Stimulated activated CD8-positive, alpha-beta memory T cell treated with anti-CD3 and anti-CD28 coated beads, Interleukin-4, amount 100 ng/mL, for 4 hours (primary cell): ENCODE data around the gene SRRM3.
"Not testable (repeated sequence)": the region's sequence is repeated elsewhere in the genome, so short reads cannot be mapped to it uniquely, and the experiment has no call there.

Experiments
- DNase-seq, 2 donors: peaks; one replicate each; pipeline ENCODE4 v3.0.0-alpha.2; 2020; ENCODE audit warnings: low read depth in 2 of 2, low spot score in 1 of 2

The SRRM3 gene

DNA sequence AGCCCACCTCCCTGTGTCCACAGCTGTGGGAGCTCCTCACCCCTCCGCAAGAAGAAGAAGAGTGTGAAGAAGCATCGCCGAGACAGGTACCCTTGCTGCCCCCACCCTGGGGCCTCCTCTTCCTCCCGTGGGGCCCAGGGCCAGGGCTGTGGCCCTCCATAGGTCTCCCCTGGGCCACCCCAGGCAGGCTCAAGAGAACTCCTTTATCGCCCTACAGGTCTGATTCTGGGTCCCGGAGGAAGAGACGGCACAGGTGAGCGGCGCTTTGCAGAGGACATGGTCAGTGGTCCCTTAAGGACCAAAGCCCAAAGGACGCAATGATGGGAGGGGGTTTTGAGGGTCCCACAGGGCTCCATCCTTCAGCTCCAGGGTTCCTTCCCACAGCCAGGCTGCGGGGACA is 59.6 kb downstream of the SRRM3 start:
- no peak for DNase-seq

DNA sequence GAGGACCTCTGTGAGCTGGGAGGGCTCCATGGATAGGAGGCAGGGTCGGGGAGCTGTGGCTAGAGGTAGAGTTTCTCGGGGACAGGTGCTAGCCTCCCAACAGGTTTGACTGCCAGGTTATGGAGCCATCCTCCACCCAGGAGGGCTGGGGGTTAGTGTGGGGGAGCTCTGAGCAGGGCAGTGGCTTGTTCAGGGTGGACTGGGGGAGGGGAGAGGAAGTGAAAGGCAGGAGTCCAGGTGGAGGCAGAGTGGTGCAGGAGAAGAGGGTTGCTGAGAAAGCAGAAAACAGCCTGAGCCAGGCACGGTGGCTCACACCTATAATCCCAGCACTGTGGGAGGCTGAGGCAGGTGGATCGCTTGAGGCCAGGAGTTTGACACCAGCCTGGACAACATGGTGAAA is 60.2 kb downstream of the SRRM3 start:
- DNase-seq: no peak

DNA sequence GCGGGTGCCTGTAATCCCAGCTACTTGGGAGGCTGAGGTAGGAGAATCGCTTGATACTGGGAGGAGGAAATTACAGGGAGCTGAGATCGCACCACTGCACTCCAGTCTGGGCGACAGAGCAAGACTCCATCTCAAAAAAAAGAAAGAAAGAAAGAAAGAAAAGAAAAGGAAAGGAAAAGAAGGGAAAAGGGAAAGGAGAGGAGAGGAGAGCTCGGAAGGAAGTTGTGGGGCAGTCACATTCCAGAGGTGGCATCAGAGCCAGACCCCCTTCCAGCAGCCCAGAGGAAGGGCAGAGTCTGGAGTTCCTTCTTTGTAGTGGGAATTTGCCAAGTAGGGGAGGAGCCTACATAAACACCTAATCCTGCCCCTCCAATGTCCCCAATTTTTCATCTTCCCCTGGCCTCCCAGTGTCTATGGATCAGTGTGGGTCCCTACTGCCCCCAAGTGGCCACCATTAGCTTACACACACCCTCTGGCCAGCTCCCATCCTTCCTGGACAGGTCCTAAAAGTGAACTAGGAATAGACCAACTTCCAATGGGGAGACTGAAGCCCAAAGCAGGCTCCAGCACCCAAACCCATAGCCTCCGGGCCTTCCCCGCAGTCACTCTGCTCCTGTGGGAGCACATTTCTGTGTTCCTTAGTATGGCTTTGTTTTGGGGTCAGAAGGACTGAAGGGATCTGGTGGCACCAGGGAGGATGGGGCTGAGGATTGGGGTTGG is 61.1 kb downstream of the SRRM3 start:
- no peak for DNase-seq

DNA sequence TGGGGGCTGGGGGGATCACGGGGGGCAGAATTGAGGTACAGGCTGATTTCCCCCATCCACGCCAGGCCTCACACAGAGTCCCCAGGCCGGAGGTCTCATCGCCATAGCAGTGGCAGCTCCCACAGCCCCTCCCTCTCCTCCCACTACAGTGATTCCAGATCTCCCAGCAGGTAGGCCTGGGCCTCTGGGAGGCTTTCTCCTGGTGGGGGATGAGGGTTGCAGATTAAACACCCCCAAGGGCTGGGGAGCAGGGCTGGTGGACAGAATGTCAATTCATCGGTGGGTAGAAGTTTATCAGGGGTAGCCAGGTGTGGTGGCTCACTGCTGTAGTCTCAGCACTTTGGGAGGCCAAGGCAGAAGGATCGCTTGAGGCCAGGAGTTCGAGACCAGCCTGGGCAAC is 63.6 kb downstream of the SRRM3 start:
- DNase-seq: no peak

DNA sequence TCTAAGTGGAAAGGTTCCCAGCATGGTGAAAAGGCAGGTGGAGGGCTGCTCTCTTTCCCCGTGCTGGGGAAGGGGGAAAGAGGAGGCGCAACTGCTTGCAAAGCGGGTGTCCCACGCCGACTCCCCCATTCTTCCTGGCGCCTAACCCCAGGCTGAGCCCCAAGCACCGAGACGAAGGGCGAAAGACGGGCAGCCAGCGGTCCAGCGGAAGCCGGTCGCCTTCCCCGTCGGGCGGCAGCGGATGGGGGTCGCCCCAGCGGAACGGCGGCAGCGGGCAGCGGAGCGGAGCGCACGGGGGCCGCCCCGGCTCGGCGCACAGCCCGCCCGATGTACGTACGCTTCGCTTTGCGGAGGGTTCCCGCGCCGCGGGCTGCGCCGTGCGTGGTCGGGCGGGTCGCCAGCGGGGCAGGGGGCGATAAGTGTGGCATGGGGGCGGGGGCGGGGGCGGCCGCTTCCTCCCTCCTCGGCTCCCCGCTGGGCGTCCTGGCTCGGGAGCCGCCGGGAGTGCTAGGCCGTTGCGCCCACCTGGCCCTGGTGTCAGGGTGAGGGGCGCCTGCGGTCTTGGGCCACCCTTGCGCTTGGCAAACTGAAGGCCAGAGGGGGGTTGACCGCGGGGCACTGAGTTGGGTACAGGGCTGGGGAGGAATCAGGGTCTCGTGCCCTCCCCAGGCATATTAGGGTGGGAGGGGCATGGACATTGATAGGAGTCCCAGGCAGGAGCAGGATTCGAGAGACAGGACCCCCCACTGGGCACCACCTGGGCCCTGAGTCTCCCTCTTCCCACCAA is 65.6 kb downstream of the SRRM3 start:
- DNase-seq: no peak

DNA sequence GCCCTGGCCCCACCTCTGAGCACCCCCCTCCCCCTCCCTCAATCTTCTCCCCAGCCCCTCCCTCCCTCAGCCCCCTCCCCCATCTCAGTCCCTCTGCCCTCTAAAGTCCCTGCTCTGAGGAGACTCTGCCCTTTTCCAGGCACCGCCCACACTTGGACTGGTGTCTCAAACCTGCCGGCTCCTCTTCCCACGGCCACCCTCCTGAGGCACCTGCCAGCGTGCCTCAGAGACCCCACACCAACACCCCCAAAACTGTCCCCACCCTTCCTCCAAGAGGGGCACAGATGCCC is 66.1 kb downstream of the SRRM3 start:
- no peak for DNase-seq

DNA sequence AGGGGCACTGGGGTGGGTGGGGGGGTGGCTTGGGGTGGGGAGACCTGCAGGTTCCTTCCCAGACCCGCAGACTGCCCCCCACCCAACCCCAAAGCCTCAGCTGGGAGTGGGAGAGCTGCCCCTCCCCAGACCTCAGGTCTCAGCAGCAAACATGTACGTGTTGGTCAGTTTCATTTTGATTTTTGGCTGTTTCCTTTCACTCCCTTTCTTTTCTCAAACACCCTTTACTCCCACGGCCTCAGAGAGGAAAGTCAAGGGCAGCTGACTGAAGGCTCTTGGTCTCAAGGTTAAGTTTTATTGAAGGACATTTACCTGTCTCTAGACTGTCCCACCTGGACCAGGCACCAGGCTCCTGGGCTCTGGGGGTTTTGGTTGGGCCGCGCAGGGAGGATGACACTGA is 66.7 kb downstream of the SRRM3 start:
- no peak for DNase-seq

DNA sequence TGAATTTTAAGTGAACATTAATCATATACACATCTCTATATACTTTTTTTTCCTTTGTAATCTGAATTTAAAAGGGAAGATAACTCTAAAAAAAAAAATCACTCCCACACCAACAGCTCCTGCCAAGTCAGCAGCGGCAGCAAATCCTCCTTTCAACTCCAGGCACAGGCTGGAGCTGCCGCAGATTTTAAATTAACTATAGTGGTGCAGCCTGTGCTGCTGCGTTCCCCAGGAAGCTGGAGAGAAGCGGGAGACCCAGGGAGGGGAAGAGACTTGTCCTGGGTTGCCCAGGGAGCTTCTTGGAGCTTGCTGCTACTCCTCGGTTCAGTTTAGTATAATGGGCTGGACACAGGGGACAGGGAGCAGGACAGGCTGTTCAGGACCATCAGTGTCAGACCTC is 68.2 kb downstream of the SRRM3 start:
- DNase-seq: no peak

DNA sequence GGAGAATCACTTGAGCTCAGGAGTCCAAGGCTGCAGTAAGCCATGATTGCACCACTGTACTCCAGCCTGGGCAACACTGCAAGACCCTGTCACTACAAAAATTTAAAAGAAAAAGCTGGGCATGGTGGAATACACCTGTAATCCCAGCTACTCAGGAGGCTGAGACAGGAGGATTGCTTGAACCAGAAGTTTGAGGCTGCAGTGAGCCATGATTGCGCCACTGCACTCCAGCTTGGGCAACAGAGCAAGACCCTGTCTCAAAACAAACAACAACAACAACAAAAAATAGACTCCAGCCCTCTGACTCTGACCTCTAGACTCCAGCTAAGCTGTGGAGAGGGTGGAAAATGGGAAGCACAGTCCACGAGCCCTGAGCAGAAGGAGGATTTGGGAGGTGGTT is 69.7 kb downstream of the SRRM3 start:
- not testable (repeated sequence) for DNase-seq

DNA sequence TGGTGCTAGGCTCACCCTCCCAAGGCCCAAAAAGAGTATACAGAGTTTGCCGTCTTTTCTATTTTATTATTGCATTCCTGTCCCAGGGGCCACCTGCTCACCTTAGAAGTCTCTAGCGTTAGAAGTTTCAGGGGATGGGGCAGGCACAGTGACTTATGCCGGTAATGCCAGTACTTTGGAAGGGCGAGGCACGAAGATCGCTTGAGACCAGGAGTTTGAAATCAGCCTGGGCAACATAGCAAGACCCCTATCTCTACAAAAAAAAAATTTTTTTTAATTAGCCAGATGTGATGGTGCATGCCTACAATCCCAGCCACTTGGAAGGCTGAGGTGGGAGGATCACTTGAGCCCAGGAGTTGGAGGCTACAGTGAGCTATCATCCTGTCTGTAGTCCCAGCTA is 70.4 kb downstream of the SRRM3 start:
- DNase-seq: no peak

DNA sequence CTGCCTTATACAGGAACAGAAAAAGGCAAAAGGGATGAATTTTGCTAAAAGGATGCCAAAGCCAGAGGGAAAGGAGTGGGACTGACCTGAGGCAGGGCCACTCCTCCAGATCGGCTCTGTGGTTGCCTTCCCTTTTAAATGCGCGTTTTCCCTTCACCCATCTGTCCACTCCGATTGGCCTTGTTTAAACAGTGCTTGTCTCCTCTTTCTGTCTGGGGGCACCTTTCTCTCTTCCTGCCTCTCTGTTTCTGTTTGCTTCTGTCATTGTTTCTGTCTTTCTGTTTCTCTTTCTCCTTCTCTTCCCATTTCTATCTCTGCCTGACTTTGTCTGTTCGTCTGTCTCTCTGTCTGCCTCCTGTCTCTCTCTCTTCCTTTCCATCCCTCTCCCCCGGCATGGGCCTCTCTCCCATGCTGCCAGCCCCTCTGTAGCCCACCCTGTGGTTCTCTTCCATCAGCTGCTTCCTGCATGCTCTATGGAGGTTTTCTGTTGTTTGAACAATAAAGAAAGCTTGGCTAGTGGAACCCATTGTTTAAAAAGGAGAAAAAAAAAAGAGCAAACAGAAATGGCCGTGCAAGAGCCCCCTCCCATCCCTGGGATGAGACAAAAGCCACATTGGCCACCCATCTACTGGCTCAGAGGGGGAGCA is 71.3 kb downstream of the SRRM3 start:
- no peak for DNase-seq

DNA sequence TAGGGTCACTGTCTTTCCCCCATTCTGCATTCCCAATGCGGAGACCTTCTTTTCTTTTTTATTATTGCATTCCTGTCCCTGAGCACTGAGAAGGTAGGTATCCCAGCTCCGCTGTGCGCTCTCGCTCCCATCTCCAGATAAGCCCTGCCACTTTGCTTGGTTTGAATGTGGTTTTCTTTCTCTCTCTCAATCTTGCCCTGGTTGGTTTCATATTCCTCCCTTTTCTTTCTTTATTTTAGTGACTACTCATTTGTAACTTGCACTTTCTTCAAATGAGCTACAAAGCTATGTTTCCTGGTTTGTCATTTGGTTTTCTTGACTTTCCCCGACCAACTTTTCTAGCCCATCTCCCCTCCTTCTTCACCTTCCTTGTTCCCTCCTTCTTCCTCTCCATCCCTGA is 71.8 kb downstream of the SRRM3 start:
- DNase-seq: no peak

DNA sequence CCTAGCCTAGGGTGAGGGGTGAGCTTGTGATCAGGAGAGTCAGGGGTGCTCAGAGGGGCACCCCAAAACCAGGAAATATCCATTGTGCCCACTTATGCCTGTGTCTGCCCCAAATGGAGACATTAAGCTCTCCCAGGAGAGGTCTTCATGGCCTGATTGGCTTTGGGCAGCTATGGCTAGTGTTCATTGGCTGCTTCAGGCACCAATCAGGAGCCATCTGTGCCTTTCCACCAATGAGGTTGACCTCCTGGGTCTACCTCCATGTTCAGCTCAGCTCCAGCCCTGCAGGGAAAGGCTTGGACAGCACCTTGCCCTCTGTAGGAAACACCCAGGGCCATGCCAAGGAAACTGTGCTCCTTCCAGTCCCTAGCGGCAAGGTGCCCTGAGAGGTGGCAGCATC is 76.8 kb downstream of the SRRM3 start:
- DNase-seq: no peak

DNA sequence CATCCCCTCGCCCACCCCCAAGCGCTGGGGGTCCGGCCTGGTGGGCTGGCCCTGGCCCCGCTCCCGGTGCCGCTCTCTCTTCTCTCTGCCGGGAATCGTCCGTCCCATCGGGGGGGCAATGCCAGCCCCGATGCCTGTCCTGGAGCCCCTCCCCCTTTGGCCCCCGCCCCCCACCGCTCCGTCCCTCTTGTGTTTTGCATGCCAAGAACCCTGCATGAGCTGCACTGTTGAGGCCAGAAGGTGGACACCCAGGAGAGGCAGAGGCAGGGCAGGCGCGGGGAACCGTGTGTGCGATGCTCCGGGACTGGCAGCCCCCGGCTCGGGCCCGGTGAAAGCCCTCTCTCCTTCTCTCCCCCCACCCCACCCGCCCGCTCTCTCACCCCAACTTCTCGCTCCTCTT is 78.7 kb downstream of the SRRM3 start:
- DNase-seq: no peak

DNA sequence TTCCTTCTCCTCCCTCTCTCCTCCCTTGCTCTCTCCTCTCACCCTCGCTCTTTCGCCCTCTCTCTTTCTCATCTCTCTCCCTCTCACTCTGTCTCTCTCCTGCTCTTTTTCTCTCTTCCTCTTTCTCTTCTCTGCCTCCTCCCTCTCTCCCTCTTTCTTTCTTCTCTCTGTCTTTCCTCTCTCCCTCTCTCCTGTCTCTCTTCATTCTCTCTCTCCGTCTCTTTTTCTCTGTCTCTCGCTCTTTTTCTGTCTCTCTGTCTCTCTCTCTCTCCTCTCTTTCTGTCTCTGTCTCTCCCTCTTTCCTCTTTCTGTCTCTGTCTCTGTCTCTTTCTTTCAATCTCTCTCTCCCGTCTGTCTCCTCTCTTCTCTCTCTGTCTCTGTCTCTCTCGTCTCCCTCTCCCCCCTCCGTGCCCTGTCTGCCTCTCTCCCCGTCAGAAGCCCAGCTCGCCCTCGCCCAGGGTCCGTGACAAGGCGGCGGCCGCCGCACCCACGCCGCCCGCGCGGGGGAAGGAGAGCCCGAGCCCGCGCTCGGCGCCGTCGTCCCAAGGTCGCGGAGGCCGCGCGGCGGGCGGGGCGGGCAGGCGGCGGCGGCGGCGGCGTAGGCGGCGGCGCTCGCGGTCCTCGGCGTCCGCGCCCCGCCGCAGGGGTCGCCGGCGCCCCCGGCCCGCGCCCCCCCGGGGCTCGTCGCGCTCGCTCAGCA is 79.5 kb downstream of the SRRM3 start:
- no peak for DNase-seq

DNA sequence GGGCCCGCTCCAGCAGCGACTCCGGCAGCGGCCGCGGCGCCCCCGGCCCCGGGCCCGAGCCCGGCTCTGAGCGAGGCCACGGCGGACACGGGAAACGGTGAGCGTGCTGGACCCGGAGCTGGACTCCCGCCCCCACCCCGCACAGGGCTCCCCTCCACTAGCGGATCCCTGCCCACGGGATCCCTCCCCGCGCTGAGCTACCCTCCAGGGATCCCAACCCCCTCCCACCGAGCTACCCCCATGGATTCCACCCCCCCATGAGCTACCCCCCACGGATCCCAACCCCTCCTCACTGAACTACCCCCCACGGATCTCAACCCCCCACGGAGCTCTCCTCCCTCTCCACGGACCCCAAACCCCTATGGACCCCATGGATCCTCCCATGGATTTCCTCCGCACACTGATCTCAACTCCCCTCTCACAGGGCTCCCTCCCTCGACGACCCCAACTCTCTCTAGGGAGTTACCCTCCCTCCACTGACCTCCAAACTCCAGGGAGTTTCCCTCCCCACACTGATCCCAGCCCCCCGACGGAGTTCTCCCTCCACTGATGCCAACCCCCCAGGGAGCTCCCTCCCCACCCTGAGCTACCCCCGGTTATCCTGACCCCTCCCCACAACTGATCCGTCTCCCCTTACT is 80.1 kb downstream of the SRRM3 start:
- DNase-seq: no peak

DNA sequence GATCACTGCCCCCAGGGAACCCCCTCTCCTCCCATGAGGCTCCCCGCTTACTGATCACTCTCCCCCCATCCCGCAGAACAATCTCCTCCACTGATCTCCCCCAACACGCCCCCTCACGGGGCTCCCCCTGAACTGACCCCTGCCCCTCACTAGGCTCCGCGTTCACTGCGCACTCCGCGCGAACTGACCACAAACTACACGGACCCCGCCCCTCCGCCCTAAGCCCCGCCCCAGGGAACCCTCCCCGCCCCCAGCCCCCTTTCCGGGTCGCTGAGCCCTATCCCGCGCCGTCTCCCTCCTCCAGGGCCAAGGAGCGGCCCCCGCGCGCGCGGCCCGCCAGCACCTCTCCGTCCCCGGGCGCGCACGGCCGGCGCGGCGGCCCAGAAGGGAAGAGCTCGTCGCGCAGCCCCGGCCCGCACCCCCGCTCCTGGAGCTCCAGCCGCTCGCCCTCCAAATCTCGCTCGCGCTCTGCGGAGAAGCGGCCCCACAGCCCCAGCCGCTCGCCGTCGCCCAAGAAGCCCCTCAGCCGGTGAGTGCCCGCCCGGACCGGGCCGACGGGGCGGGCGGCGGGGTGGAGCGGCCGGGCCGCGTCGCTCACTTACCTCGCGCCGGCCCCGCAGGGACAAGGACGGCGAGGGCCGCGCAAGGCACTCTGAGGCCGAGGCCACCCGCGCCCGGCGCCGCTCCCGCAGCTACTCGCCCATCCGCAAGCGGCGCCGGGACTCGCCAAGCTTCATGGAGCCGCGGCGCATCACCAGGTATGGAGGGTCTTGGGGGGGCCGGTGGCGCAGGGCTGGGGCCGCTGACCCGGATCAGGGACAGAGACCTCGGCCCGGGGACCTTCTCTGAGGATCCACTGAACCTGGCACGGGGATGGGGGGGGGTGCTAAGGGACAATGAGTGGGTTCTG is 80.9 kb downstream of the SRRM3 start:
- no peak for DNase-seq

DNA sequence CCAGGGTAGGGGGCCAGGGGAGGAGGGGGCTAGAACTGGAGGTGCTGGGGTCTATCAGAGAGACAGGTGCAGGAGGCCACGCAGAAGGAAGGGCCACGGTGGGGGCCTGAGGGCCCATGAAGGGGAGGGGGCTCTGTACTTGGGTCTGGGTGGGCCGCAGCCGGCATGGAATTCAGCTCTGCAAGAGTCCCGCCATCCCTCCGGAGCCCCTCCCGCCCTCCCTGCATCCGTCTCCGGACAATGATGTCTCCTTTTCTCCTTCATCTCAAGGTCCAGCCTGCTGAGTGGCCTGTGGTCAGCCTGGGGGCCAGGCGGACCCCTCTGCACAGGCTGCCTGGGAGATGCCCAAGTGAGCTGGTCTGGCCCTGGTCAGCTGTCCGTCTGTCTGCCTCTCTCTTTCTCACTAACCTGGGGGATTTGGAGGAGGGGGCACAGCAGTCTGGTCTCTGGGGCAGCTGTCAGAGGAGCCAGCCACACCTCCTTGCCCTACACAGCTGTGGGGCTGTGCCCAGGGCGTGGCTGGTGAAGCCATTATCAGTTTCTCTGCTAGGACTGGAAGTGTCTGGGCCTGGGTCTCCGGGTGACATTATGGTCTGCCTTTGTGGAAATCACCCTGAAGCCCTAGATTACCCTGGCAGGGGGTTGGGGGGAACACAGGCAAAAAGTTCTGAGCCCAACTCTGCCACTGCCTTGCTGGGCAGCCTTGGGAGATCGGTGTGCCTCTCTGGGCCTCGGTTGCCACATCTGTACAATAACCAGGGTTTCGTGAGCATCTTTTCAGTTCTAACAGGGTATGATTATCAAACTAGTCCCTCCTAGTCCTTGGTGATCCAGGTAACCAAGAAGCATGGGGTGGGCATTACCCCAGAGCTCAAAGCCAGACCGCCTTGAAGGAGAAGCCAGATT is 81.8 kb downstream of the SRRM3 start:
- DNase-seq: no peak

DNA sequence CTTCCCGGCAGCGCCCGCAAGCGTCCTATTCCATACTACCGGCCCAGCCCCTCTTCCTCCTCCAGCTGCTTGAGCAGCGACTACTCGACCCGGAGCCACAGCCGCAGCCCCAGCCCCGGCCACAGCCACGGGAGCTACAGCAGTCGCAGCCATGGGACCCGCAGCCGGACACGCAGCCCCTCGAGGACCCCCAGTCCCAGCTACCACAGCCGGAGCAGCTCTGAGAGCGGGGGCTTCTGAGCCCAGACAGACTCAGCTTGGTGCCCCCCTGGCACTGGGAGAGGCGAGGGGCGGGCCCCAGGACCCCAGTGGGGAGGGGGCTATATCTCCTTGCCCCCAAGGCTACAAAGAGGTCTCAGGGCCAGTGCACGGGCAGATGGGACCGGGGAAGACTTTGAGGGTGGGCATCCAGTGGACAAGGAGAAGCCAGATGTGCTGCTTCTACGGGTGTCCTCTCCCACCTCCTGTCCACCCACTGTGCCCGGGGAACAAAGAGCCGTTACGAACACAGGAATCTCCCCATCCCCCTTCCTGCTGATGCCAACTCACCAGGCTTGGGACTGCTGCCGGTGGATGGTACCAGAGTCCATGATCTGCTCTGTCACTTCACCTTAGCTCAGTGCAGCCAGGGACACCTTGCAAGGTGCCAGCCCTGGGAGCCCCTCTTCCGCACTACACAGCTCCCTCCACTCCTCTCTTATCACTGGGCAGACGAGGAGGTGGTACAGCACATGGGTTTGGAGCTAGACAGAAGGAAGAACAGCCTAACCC is 84.1 kb downstream of the SRRM3 start:
- DNase-seq: no peak
